Caco-2 (cell line): ENCODE data around the gene SPRY1. TPM values are rescaled to one million over a fixed set of nuclear protein-coding genes. Genes with fewer than 3 reads are reported as not detected.

ENCODE experiments used
- BruUV-seq: library from RNA; stranded (reverse); fragments of 400-500 nt; replicated peaks from 2 replicates; lab custom pipeline; 2021; lab: Mats Ljungman, UMichigan
- CTCF ChIA-PET: fragments of 300-600 bp; sonication (Branson Sonifier 250); formaldehyde crosslinking; loops from one replicate; lab custom pipeline; 2022; ENCODE audit warnings: antibody characterized with exemption; lab: Charles Lee
- POLR2A ChIA-PET: fragments of 300-600 bp; sonication (Branson Sonifier 250); formaldehyde crosslinking; loops from one replicate; lab custom pipeline; 2022; ENCODE audit warnings: antibody characterized with exemption; lab: Charles Lee
- DNase-seq, 2 experiments: peaks; one replicate each; pipeline versions ENCODE4 v3.0.0 to v3.0.0-alpha.2; 2020 to 2022
- H3K27me3 ChIP-seq: replicated peaks from 2 replicates; pipeline ENCODE4 v1.6.0; 2011; ENCODE audit warnings: low read length; ENCODE audit not compliant: control insufficient read depth, insufficient read depth
- H3K36me3 ChIP-seq: 2 replicates; pipeline ENCODE4 v1.5.1; 2011; ENCODE audit warnings: low read length; ENCODE audit not compliant: control insufficient read depth, insufficient read depth
- H3K4me1 ChIP-seq: fragments of 250-450 bp; sonication (Bioruptor Pico); 2 replicates; pipeline ENCODE4 v1.5.1; 2020; ENCODE audit warnings: mild to moderate bottlenecking
- H3K4me3 ChIP-seq: 2 replicates; pipeline ENCODE4 v1.5.1; 2011; ENCODE audit warnings: low read depth, mild to moderate bottlenecking, control low read depth, low read length
- H3K9me3 ChIP-seq: fragments of 250-450 bp; sonication (Bioruptor Pico); 2 replicates; pipeline ENCODE4 v1.5.1; 2020; ENCODE audit warnings: mild to moderate bottlenecking, moderate library complexity
- H3K27ac Mint-ChIP-seq: one replicate; pipeline ENCODE4 v1.8.0; 2022; ENCODE audit warnings: mixed read lengths; ENCODE audit not compliant: unreplicated experiment
- H3K27me3 Mint-ChIP-seq: one replicate; pipeline ENCODE4 v1.8.0; 2022; ENCODE audit warnings: mixed read lengths; ENCODE audit not compliant: insufficient read depth, unreplicated experiment
- H3K36me3 Mint-ChIP-seq: one replicate; pipeline ENCODE4 v1.8.0; 2022; ENCODE audit warnings: mild to moderate bottlenecking, mixed read lengths; ENCODE audit not compliant: insufficient read depth, unreplicated experiment
- H3K4me1 Mint-ChIP-seq: one replicate; pipeline ENCODE4 v1.8.0; 2022; ENCODE audit warnings: low read depth, mixed read lengths; ENCODE audit not compliant: unreplicated experiment
- H3K4me3 Mint-ChIP-seq: one replicate; pipeline ENCODE4 v1.8.0; 2022; ENCODE audit warnings: mild to moderate bottlenecking, moderate library complexity, mixed read lengths; ENCODE audit not compliant: unreplicated experiment
- H3K9me3 Mint-ChIP-seq: one replicate; pipeline ENCODE4 v1.8.0; 2022; ENCODE audit warnings: mixed read lengths; ENCODE audit not compliant: unreplicated experiment
- intact Hi-C: fragments of 100-400 bp; cut with micrococcal nuclease; formaldehyde crosslinking; loops from one replicate; pipeline ENCODE4 v1.10.0; 2022; ENCODE audit not compliant: unreplicated experiment
- total RNA-seq: library from RNA; stranded (reverse); gene quantifications from 2 replicates; pipeline ENCODE4 v1.2.3, GENCODE V29; 2022
- TF ChIP-seq, protein P1 (sequence below), 2 experiments: fragments of 200-600 bp in 1 of 2; IDR thresholded peaks; 1 replicate in 1 of 2; 2 replicates in 1 of 2; pipeline versions ENCODE4 v1.5.1 to v1.8.0; 2011 to 2022; ENCODE audit warnings: antibody characterized with exemption in 1 of 2, control low read depth in 1 of 2, inconsistent platforms in 1 of 2, low read depth in 1 of 2, low read length in 1 of 2, mild to moderate bottlenecking in 1 of 2, moderate library complexity in 1 of 2; ENCODE audit not compliant: insufficient read depth in 1 of 2, severe bottlenecking in 1 of 2, unreplicated experiment in 1 of 2

SPRY1 gene
- total RNA-seq, 1 experiment from 2014 or later = 23.2 TPM

DNA sequence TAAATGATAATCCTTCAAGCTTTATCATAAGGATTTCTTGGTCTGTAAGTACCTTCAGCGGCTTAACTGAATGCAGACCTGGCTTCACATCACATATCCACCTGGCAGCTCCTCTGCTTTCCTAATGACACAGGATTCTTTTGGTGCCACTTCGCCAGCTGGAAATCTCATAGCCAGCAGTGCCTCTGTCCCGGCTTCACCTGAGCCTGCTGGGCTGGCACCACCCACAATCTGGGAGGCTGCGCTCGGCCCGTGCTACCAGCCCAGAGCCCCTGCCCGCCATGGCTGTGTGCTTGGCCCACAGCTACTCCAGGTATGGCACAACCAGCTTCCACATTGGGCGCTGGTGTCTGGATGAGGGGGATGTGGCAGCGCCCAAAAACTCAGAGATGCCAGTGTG is 37.4 kb downstream of the SPRY1 start:
- TF ChIP-seq, protein P1, sequence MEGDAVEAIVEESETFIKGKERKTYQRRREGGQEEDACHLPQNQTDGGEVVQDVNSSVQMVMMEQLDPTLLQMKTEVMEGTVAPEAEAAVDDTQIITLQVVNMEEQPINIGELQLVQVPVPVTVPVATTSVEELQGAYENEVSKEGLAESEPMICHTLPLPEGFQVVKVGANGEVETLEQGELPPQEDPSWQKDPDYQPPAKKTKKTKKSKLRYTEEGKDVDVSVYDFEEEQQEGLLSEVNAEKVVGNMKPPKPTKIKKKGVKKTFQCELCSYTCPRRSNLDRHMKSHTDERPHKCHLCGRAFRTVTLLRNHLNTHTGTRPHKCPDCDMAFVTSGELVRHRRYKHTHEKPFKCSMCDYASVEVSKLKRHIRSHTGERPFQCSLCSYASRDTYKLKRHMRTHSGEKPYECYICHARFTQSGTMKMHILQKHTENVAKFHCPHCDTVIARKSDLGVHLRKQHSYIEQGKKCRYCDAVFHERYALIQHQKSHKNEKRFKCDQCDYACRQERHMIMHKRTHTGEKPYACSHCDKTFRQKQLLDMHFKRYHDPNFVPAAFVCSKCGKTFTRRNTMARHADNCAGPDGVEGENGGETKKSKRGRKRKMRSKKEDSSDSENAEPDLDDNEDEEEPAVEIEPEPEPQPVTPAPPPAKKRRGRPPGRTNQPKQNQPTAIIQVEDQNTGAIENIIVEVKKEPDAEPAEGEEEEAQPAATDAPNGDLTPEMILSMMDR (IDR thresholded peaks at IDR 0.05; ENCODE audit: insufficient read depth in 1 of 2, low read depth in 1 of 2, low read length in 1 of 2, severe bottlenecking in 1 of 2, unreplicated experiment in 1 of 2) = no peak
- Histone ChIP-seq H3K27me3 (no peaks in the 10 kb centered on the region), H3K9me3 (peaks cover 8% of the 10 kb centered on the region; the same call in 1 of the 2 replicates), H3K36me3 (no peaks in the 10 kb centered on the region), H3K4me1 (peaks cover 13% of the 10 kb centered on the region), H3K4me3 (no peak overlapping the region)
- BruUV-seq = no TSS peak
- Mint-ChIP-seq H3K9me3 (peaks cover 29% of the 10 kb centered on the region), H3K36me3 (no peaks in the 10 kb centered on the region), H3K4me1 (peaks cover 10% of the 10 kb centered on the region), H3K27ac (no peak overlapping the region), H3K27me3 (no peaks in the 10 kb centered on the region), H3K4me3 (no peak overlapping the region)
- CTCF ChIA-PET = no interaction called here
- DNase-seq = no peak
- intact Hi-C loops = no loop called here
- POLR2A ChIA-PET = no interaction called here

DNA sequence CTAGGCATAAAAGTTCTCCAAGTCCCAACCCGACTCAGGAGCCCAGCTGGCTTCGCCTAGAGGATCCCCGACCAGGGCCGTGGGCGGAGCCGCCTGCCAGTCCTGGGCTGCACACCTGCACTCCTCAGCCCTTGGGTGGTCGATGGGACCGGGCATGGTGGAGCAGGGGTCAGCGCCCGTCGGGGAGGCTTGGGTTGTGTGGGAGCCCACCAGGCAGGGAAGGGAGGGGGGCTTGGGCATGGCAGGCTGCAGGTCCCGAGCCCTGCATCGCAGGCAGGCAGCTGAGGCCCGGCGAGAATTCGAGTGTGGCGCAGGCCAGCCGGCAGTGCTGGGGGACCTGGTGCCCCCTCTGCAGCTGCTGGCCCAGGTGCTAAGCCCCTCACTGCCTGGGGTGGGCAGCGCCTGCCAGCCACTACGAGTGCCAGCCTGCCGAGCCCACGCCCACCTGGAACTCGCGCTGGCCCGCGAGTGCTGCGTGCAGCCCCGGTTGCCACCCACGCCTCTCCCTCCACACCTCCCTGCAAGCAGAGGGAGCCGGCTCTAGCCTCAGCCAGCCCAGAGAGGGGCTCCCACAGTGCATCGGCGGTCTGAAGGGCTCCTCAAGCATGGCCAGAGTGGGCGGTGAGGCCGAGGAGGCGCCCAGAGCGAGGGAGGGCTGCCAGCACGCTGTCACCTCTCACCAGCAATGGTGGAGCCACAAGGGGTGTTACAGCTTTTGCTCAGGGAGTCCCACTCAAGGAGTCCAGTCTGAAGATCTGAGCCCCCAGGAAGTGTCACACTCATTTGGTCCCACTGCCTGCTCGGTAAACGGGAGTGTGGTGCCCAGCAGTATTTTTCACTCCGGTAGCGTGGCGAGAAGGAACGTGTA is 38.9 kb downstream of the SPRY1 start:
- CTCF ChIA-PET = no interaction called here
- no peak overlapping the region for H3K4me3 Mint-ChIP-seq
- H3K27ac Mint-ChIP-seq = no peak overlapping the region
- POLR2A ChIA-PET = no interaction called here
- peaks cover 7% of the 10 kb centered on the region for H3K4me1 ChIP-seq
- intact Hi-C loops = no loop called here
- no peak for DNase-seq
- peaks cover 8% of the 10 kb centered on the region; the same call in 1 of the 2 replicates for H3K9me3 ChIP-seq
- no peaks in the 10 kb centered on the region for H3K27me3 Mint-ChIP-seq
- no peaks in the 10 kb centered on the region for H3K36me3 Mint-ChIP-seq
- H3K9me3 Mint-ChIP-seq = peaks cover 14% of the 10 kb centered on the region
- H3K27me3 ChIP-seq = no peaks in the 10 kb centered on the region
- peaks cover 6% of the 10 kb centered on the region for H3K4me1 Mint-ChIP-seq
- H3K36me3 ChIP-seq = no peaks in the 10 kb centered on the region
- TF ChIP-seq, protein P1 (IDR thresholded peaks at IDR 0.05; ENCODE audit: insufficient read depth in 1 of 2, low read depth in 1 of 2, low read length in 1 of 2, severe bottlenecking in 1 of 2, unreplicated experiment in 1 of 2) = no peak
- H3K4me3 ChIP-seq = no peak overlapping the region
- BruUV-seq = no TSS peak

DNA sequence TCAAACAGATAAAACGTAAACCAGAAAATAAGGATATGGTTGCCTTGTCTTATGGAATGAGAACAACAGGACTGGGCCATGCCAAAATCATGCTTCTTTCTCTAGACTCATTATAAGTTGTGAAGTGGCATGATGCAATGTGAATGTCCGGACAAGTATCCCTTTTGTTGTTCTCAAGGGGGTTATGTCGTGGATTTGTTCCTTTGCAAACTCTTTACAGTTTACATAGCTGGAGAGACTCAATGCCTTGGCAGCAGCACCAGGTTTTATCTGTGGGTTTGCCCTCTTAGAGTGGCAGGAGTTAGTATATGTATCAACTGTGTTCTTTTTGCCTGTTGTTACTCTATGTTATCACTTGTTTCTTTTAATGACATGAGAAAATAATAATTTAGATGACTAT is 41.4 kb downstream of the SPRY1 start:
- ChIA-PET CTCF (no interaction called here), POLR2A (no interaction called here)
- Mint-ChIP-seq H3K9me3 (peaks cover 14% of the 10 kb centered on the region), H3K27me3 (no peaks in the 10 kb centered on the region), H3K27ac (no peak overlapping the region), H3K36me3 (no peaks in the 10 kb centered on the region), H3K4me1 (no peaks in the 10 kb centered on the region), H3K4me3 (no peak overlapping the region)
- intact Hi-C loops = no loop called here
- Histone ChIP-seq H3K9me3 (peaks cover 8% of the 10 kb centered on the region; the same call in 1 of the 2 replicates), H3K4me3 (no peak overlapping the region), H3K4me1 (0 out of 2 replicates have a peak, but pooled peaks cover under 1% of the 10 kb centered on the region), H3K27me3 (no peaks in the 10 kb centered on the region), H3K36me3 (no peaks in the 10 kb centered on the region)
- TF ChIP-seq, protein P1 (IDR thresholded peaks at IDR 0.05; ENCODE audit: insufficient read depth in 1 of 2, low read depth in 1 of 2, low read length in 1 of 2, severe bottlenecking in 1 of 2, unreplicated experiment in 1 of 2) = no peak
- DNase-seq = no peak
- no TSS peak for BruUV-seq
